Activated naive CD4-positive, alpha-beta T cell treated with anti-CD3 and anti-CD28 coated beads, Interleukin-2, amount 50 U/mL, for 24 hours (primary cell): ENCODE data around the gene RAB6B.

Experiments used
- H3K27ac Mint-ChIP-seq: one replicate; pipeline ENCODE4 v1.8.0; 2021; ENCODE audit warnings: mild to moderate bottlenecking, mixed read lengths
- H3K27me3 Mint-ChIP-seq: one replicate; pipeline ENCODE4 v1.8.0; 2021; ENCODE audit warnings: mixed read lengths
- H3K36me3 Mint-ChIP-seq: one replicate; pipeline ENCODE4 v1.8.0; 2021; ENCODE audit warnings: mixed read lengths
- H3K4me1 Mint-ChIP-seq: one replicate; pipeline ENCODE4 v1.8.0; 2021; ENCODE audit warnings: mixed read lengths
- H3K4me3 Mint-ChIP-seq: one replicate; pipeline ENCODE4 v1.8.0; 2021; ENCODE audit warnings: mild to moderate bottlenecking, mixed read lengths
- H3K9me3 Mint-ChIP-seq: one replicate; pipeline ENCODE4 v1.8.0; 2021; ENCODE audit warnings: mixed read lengths

RAB6B gene

GRCh38 chr3:133895208-133896001, at the start of gene RAB6B:
RAB6B (minus strand) TSS chr3:133895882; CDS start chr3:133895466, 416 bp downstream.
- Mint-ChIP-seq H3K4me1 (no peaks in the 10 kb centered on the region), H3K36me3 (no peaks in the 10 kb centered on the region), H3K9me3 (no peaks in the 10 kb centered on the region), H3K27ac (no peak within 1 kb of the TSS), H3K27me3 (peaks cover 25% of the 10 kb centered on the region), H3K4me3 (peak within 1 kb of the TSS; percentile 61)

- Mint-ChIP-seq H3K4me1 (peaks cover 6% of the 10 kb centered on the region), H3K4me3 (no peak overlapping the region), H3K27ac (no peak overlapping the region), H3K9me3 (no peaks in the 10 kb centered on the region), H3K27me3 (no peaks in the 10 kb centered on the region), H3K36me3 (no peaks in the 10 kb centered on the region)
Observed at GRCh38 chr3:133944641-133945380, 49.1 kb upstream of the RAB6B start.

- Mint-ChIP-seq H3K4me1 (peaks cover 6% of the 10 kb centered on the region), H3K27ac (no peak overlapping the region), H3K9me3 (no peaks in the 10 kb centered on the region), H3K27me3 (no peaks in the 10 kb centered on the region), H3K4me3 (no peak overlapping the region), H3K36me3 (no peaks in the 10 kb centered on the region)
Observed at GRCh38 chr3:133944181-133944580, 48.5 kb upstream of the RAB6B start.

GRCh38 chr3:133943639-133944141, 48.0 kb upstream of the RAB6B start:
- Mint-ChIP-seq H3K27ac (no peak overlapping the region), H3K4me3 (no peak overlapping the region), H3K36me3 (no peaks in the 10 kb centered on the region), H3K4me1 (peaks cover 6% of the 10 kb centered on the region), H3K27me3 (no peaks in the 10 kb centered on the region), H3K9me3 (no peaks in the 10 kb centered on the region)

GRCh38 chr3:133943031-133943535, 47.4 kb upstream of the RAB6B start:
- no peaks in the 10 kb centered on the region for H3K27me3 Mint-ChIP-seq
- no peak overlapping the region for H3K27ac Mint-ChIP-seq
- peaks cover 6% of the 10 kb centered on the region for H3K4me1 Mint-ChIP-seq
- no peak overlapping the region for H3K4me3 Mint-ChIP-seq
- no peaks in the 10 kb centered on the region for H3K9me3 Mint-ChIP-seq
- no peaks in the 10 kb centered on the region for H3K36me3 Mint-ChIP-seq

- H3K9me3 Mint-ChIP-seq = no peaks in the 10 kb centered on the region
- no peaks in the 10 kb centered on the region for H3K27me3 Mint-ChIP-seq
- H3K4me1 Mint-ChIP-seq = peaks cover 6% of the 10 kb centered on the region
- H3K27ac Mint-ChIP-seq = no peak overlapping the region
- no peak overlapping the region for H3K4me3 Mint-ChIP-seq
- no peaks in the 10 kb centered on the region for H3K36me3 Mint-ChIP-seq
Observed at GRCh38 chr3:133941415-133941821, 45.7 kb upstream of the RAB6B start.

- peaks cover 6% of the 10 kb centered on the region for H3K4me1 Mint-ChIP-seq
- H3K36me3 Mint-ChIP-seq = no peaks in the 10 kb centered on the region
- no peak overlapping the region for H3K4me3 Mint-ChIP-seq
- no peaks in the 10 kb centered on the region for H3K9me3 Mint-ChIP-seq
- no peaks in the 10 kb centered on the region for H3K27me3 Mint-ChIP-seq
- no peak overlapping the region for H3K27ac Mint-ChIP-seq
Observed at GRCh38 chr3:133940536-133940935, 44.9 kb upstream of the RAB6B start.

- Mint-ChIP-seq H3K4me3 (no peak overlapping the region), H3K27ac (no peak overlapping the region), H3K27me3 (no peaks in the 10 kb centered on the region), H3K4me1 (peaks cover 6% of the 10 kb centered on the region), H3K9me3 (no peaks in the 10 kb centered on the region), H3K36me3 (no peaks in the 10 kb centered on the region)
Observed at GRCh38 chr3:133939463-133939835, 43.8 kb upstream of the RAB6B start.

GRCh38 chr3:133938770-133939462, 43.2 kb upstream of the RAB6B start:
- Mint-ChIP-seq H3K27ac (peak overlapping the region; percentile 53), H3K27me3 (no peaks in the 10 kb centered on the region), H3K9me3 (no peaks in the 10 kb centered on the region), H3K4me3 (no peak overlapping the region), H3K4me1 (peaks cover 6% of the 10 kb centered on the region), H3K36me3 (no peaks in the 10 kb centered on the region)

- Mint-ChIP-seq H3K9me3 (no peaks in the 10 kb centered on the region), H3K36me3 (no peaks in the 10 kb centered on the region), H3K27ac (no peak overlapping the region), H3K4me1 (peaks cover 6% of the 10 kb centered on the region), H3K27me3 (no peaks in the 10 kb centered on the region), H3K4me3 (no peak overlapping the region)
Observed at GRCh38 chr3:133937756-133938601, 42.3 kb upstream of the RAB6B start.

GRCh38 chr3:133937061-133937686, 41.5 kb upstream of the RAB6B start:
- Mint-ChIP-seq H3K36me3 (no peaks in the 10 kb centered on the region), H3K27me3 (no peaks in the 10 kb centered on the region), H3K4me1 (peaks cover under 1% of the 10 kb centered on the region), H3K9me3 (no peaks in the 10 kb centered on the region), H3K27ac (no peak overlapping the region), H3K4me3 (no peak overlapping the region)

- Mint-ChIP-seq H3K4me3 (no peak overlapping the region), H3K27ac (no peak overlapping the region), H3K27me3 (no peaks in the 10 kb centered on the region), H3K9me3 (no peaks in the 10 kb centered on the region), H3K4me1 (no peaks in the 10 kb centered on the region), H3K36me3 (no peaks in the 10 kb centered on the region)
Observed at GRCh38 chr3:133935843-133936769, 40.4 kb upstream of the RAB6B start.

GRCh38 chr3:133934996-133935842, 39.5 kb upstream of the RAB6B start:
- no peaks in the 10 kb centered on the region for H3K36me3 Mint-ChIP-seq
- H3K27me3 Mint-ChIP-seq = no peaks in the 10 kb centered on the region
- H3K27ac Mint-ChIP-seq = no peak overlapping the region
- H3K9me3 Mint-ChIP-seq = no peaks in the 10 kb centered on the region
- no peaks in the 10 kb centered on the region for H3K4me1 Mint-ChIP-seq
- H3K4me3 Mint-ChIP-seq = no peak overlapping the region
